22Rv1 (cell line): ENCODE data around the gene CLIP1.

Source experiments
- CTCF ChIP-seq: fragments of 450-650 bp; IDR thresholded peaks from 2 replicates; pipeline ENCODE4 v1.5.1; 2017; ENCODE audit warnings: mild to moderate bottlenecking
- ZFX ChIP-seq: fragments of 450-650 bp; IDR thresholded peaks from 2 replicates; pipeline ENCODE4 v1.6.1; 2017; ENCODE audit warnings: antibody characterized with exemption, borderline replicate concordance

GRCh38 chr12:122243965-122244364, 178.5 kb downstream of the CLIP1 start:
- TF ChIP-seq CTCF, result no peak
- TF ChIP-seq ZFX, result no peak
